ENCODE results near the gene UBR4. TPM values are rescaled to one million over a fixed set of nuclear protein-coding genes. Genes with fewer than 3 reads are reported as not detected.

The UBR4 gene
- total RNA-seq, 1 experiment from 2014 or later, result 126 TPM

DNA sequence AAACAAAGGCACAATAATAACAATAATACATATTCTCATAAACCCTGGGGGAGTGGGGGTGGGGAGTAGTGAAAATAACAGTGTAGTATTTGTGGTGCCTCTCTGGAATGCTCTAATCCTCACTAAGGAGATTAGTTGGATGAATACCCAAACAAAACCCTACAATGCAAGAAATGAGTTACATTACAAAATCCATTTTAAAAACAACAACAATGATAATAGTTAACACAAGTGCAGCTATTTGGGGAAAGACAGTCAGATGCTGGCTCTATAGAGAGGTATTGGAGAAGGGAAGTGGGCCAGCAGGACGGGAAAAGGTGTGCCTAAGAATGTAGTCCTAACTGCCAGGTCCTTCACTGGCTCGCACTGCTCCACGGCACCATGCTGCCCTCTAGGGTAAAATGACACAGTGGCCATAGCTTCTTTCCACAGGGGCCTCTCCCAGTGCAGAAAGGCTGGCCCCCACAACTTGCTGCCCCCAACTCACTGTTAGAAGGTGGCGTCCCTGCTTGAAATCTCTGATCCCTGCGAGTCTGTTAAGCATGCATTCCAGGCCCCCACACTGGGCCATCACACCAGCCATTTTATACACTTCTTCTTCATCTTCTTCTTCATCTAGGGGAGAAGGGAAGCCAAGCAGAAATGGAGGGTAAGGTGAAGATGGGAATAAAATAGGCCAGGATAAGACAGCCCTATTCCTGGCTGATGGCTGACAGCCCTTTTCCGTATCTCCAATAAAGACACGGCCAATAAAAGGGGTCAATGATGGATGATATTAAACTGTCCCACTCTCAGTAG lies 113.8 kb downstream of the UBR4 start (continued):
- no peak for TF ChIP-seq POLR2AphosphoS5 (IDR thresholded peaks at IDR 0.05; ENCODE audit: low read depth, low read length)

DNA sequence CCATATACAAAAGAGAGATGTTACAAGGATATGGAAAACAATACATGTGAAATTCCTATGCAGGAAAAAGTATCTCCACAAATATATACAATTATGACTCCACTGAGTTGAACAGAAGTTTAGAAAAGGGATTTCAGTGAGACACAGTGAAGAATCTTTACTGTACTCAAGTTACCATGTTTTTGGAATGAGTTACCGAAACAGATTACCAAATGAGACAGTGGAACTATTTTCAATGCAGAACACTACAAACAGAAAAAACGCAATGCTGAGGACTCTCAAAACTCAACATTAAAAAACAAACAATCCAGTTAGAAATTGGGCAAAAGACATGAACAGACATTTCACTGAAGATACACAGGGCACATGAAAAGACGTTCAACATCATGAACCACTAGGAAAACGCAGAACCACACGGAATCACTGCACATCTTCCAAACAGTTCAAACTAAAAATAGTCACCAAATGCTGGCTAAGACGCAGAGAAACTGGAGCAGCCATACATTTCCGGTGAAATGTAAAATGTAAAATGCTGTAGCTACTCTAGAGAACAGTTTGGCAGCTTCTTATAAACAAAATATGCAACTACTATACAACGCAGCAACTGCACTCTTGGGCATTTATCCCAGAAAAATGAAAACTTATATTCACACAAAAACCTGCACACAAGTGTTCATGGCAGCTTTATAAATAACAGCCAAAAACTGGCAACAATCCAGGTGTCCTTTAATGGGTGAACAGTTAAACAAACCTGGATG lies 118.7 kb downstream of the UBR4 start:
- TF ChIP-seq POLR2AphosphoS5 (IDR thresholded peaks at IDR 0.05; ENCODE audit: low read depth, low read length) (no peak), TCF7L2 (IDR thresholded peaks at IDR 0.05; ENCODE audit: low read depth, low read length) (no peak), SIN3A (IDR thresholded peaks at IDR 0.05; ENCODE audit: borderline replicate concordance, insufficient read depth, low read depth, low read length) (no peak)
- TF ChIP-seq, protein P1, sequence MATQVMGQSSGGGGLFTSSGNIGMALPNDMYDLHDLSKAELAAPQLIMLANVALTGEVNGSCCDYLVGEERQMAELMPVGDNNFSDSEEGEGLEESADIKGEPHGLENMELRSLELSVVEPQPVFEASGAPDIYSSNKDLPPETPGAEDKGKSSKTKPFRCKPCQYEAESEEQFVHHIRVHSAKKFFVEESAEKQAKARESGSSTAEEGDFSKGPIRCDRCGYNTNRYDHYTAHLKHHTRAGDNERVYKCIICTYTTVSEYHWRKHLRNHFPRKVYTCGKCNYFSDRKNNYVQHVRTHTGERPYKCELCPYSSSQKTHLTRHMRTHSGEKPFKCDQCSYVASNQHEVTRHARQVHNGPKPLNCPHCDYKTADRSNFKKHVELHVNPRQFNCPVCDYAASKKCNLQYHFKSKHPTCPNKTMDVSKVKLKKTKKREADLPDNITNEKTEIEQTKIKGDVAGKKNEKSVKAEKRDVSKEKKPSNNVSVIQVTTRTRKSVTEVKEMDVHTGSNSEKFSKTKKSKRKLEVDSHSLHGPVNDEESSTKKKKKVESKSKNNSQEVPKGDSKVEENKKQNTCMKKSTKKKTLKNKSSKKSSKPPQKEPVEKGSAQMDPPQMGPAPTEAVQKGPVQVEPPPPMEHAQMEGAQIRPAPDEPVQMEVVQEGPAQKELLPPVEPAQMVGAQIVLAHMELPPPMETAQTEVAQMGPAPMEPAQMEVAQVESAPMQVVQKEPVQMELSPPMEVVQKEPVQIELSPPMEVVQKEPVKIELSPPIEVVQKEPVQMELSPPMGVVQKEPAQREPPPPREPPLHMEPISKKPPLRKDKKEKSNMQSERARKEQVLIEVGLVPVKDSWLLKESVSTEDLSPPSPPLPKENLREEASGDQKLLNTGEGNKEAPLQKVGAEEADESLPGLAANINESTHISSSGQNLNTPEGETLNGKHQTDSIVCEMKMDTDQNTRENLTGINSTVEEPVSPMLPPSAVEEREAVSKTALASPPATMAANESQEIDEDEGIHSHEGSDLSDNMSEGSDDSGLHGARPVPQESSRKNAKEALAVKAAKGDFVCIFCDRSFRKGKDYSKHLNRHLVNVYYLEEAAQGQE (IDR thresholded peaks at IDR 0.05; ENCODE audit: insufficient read depth in 1 of 2, low read depth in 2 of 2, low read length in 1 of 2), result no peak
- TF ChIP-seq, protein P2, sequence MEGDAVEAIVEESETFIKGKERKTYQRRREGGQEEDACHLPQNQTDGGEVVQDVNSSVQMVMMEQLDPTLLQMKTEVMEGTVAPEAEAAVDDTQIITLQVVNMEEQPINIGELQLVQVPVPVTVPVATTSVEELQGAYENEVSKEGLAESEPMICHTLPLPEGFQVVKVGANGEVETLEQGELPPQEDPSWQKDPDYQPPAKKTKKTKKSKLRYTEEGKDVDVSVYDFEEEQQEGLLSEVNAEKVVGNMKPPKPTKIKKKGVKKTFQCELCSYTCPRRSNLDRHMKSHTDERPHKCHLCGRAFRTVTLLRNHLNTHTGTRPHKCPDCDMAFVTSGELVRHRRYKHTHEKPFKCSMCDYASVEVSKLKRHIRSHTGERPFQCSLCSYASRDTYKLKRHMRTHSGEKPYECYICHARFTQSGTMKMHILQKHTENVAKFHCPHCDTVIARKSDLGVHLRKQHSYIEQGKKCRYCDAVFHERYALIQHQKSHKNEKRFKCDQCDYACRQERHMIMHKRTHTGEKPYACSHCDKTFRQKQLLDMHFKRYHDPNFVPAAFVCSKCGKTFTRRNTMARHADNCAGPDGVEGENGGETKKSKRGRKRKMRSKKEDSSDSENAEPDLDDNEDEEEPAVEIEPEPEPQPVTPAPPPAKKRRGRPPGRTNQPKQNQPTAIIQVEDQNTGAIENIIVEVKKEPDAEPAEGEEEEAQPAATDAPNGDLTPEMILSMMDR (IDR thresholded peaks at IDR 0.05), result no peak
- ATAC-seq, result no peak
- H3K27me3 ChIP-seq (ENCODE audit: control insufficient read depth, insufficient read depth, low read length), result no peaks in the 10 kb centered on the region
- H3K27ac ChIP-seq (ENCODE audit: low read length), result no peak overlapping the region
- ChIA-PET POLR2A (no interaction called here), CTCF (no interaction called here)
- H3K36me3 ChIP-seq (ENCODE audit: control insufficient read depth, insufficient read depth, low read length), result peaks cover 32% of the 10 kb centered on the region
- intact Hi-C loops (cut with micrococcal nuclease; ENCODE audit: unreplicated experiment), result loop anchor here (10.0 kb wide), 1 partner anchor 187 kb away; the partner anchor contains the start of gene ALDH4A1
- no peak overlapping the region for H3K4me3 ChIP-seq (ENCODE audit: low read depth in 2 of 2, low read length in 2 of 2)
- no peaks in the 10 kb centered on the region for H3K9me3 ChIP-seq (ENCODE audit: control insufficient read depth, insufficient read depth, low read depth, low read length)
- in situ Hi-C loops (cut with HindIII; ENCODE audit: low pct_unique_long_range_greater_than_20kb, low sequenced_read_pairs), result no loop called here
- H3K4me1 ChIP-seq (ENCODE audit: control insufficient read depth, insufficient read depth, low read length), result no peaks in the 10 kb centered on the region; the same call in 1 of the 2 replicates
- no TSS peak for BruUV-seq (replicated peaks)
- DNase-seq (ENCODE audit: low read depth, low spot score), result no peak

DNA sequence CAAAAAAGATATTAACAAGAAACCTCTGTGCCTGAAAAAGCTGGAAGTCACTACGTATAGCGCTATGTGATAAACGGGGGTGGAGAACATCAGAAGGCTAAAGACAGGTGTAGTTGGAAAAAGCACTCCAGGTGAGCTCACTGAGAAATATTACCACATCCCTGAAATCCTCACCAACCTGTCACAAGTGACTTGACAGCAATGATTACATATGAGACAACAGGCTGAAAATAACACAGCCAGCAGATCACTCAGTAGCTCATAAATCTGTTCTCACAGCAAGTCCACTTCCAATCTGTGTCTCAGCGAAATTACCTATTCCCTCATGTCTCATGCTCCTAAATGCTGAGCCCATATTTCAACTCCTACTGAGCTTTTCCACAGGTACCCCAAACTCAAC lies 120.5 kb downstream of the UBR4 start:
- Histone ChIP-seq H3K4me3 (ENCODE audit: low read depth in 2 of 2, low read length in 2 of 2) (no peak overlapping the region), H3K36me3 (ENCODE audit: control insufficient read depth, insufficient read depth, low read length) (peaks cover 26% of the 10 kb centered on the region), H3K27me3 (ENCODE audit: control insufficient read depth, insufficient read depth, low read length) (no peaks in the 10 kb centered on the region), H3K9me3 (ENCODE audit: control insufficient read depth, insufficient read depth, low read depth, low read length) (no peaks in the 10 kb centered on the region), H3K4me1 (ENCODE audit: control insufficient read depth, insufficient read depth, low read length) (no peaks in the 10 kb centered on the region; the same call in 1 of the 2 replicates), H3K27ac (ENCODE audit: low read length) (no peak overlapping the region)
- no TSS peak for BruUV-seq (replicated peaks)
- TF ChIP-seq TCF7L2 (IDR thresholded peaks at IDR 0.05; ENCODE audit: low read depth, low read length) (no peak), POLR2AphosphoS5 (IDR thresholded peaks at IDR 0.05; ENCODE audit: low read depth, low read length) (no peak), SIN3A (IDR thresholded peaks at IDR 0.05; ENCODE audit: borderline replicate concordance, insufficient read depth, low read depth, low read length) (no peak)
- TF ChIP-seq, protein P2 (IDR thresholded peaks at IDR 0.05), result no peak
- TF ChIP-seq, protein P1 (IDR thresholded peaks at IDR 0.05; ENCODE audit: insufficient read depth in 1 of 2, low read depth in 2 of 2, low read length in 1 of 2), result no peak
- intact Hi-C loops (cut with micrococcal nuclease; ENCODE audit: unreplicated experiment) (no loop called here), in situ Hi-C loops (cut with HindIII; ENCODE audit: low pct_unique_long_range_greater_than_20kb, low sequenced_read_pairs) (no loop called here)
- DNase-seq (ENCODE audit: low read depth, low spot score) (no peak), ATAC-seq (no peak)
- CTCF ChIA-PET, result interaction anchor here (0.6 kb wide), 1 partner anchor 104 kb away, joined by 4 read pairs; no protein-coding TSS in a partner anchor
- POLR2A ChIA-PET, result no interaction called here

Measured in Panc1 (cell line).